ENCODE results near the gene MINDY4B.

The MINDY4B gene

DNA sequence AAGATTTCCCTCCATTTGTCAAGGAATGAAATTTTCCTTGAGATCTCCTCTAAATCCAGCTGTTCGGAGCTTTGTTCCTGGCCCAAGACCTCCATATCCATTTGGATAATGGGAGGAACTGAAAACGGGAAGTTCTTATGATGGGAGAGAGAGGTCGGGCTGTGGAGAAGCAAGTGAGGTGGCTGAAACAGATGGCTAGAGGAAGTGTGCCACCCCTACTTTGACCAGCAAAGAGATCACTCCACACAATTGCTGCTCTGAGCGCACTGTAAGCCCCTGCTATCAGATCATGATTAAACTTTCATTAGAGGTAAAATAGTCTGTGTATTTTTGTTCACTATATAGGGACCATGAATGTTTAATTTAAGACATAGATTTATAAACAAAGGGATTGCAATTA is at the start of gene MINDY4B:
TSS of gene MINDY4B (minus strand) at position 101 of the 400 bp plus-strand sequence. CDS start at position 101, 0 bp downstream.
- no peak for DNase-seq (ENCODE audit: low read depth in 2 of 2, low spot score in 1 of 2)

- no peak for DNase-seq (ENCODE audit: low read depth in 2 of 2, low spot score in 1 of 2)
Observed at GRCh38 chr3:150951923-150952322, 46.7 kb upstream of the MINDY4B start.

DNA sequence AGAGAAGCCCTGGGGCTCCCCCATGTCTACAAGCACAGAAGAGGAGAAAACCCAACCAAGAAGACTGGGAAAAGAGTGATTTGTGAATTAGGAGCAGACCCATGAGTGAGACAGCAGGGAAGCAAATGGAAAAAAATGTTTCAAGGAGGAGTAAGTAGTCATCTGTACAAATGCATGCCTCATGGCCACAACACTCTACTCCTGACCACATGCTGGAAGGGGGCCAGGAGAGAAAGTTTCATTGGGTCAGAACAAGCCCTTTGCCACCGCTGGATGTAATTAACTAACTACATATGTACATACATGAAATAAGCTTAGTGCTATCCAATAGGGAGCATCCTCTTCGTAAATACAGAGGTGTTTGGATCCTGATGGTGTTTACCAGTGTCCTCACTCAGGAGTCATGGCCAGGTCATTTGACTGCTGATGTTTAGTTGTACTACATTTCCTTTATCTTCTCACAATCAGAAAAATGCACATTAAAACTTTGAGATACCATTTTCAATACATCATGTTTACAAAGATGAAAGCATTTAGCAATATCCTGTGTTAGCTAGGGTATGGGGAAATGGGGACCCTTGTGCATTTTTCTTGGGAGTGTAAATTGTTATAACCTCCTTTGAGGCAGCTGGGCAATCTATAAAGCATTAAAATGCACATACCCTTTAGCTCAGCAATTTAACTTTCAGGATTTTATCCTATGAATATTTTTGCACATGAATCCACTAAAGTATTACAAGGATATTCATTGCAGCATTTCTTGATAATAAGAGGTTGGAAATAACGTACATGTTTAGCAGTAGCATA is 40.2 kb upstream of the MINDY4B start:
- no peak for DNase-seq (ENCODE audit: low read depth in 2 of 2, low spot score in 1 of 2)

DNA sequence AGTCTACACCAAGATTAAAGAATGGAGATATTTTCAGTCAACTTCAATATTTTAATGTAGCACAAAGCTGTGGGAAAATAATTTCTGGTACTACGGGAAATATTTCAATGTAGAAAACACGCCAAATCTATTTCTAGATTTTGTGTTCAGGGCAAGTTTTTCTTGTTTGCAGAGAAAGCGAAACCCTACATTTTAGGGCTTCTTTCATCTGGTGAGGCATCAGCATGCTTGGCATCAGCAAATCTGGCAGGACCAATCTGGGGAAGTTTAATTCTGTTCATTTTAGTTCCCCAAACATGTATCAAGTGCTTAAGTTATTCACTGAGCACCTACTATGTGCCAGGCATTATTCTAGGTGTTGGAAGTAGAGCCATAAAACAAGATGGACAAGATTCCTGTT is 37.0 kb upstream of the MINDY4B start:
- no peak for DNase-seq (ENCODE audit: low read depth in 2 of 2, low spot score in 1 of 2)

GRCh38 chr3:150936693-150937092 is 31.5 kb upstream of the MINDY4B start:
- DNase-seq (ENCODE audit: low read depth in 2 of 2, low spot score in 1 of 2): no peak

GRCh38 chr3:150933473-150933995 is 28.3 kb upstream of the MINDY4B start:
- DNase-seq (ENCODE audit: low read depth in 2 of 2, low spot score in 1 of 2): no peak

DNA sequence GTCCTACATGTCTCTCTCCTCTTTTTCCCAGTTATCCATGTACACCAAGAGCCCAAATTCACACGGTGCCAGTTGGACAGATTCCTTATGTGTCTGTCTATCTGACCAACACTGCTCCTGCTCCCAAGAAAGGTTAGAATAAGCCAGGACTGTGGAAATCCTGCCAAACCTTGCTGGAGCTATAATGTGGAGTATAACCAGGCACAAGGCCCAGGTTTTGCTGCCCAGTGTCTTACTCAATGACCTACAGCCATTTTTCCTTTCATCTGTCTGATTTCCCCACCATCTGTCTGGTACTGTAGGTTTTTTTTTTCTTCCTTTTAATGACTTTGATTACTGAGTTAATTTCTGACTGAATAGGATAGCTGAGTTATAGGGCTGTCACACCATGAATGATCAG is 26.5 kb upstream of the MINDY4B start:
- DNase-seq (ENCODE audit: low read depth in 2 of 2, low spot score in 1 of 2): no peak

DNA sequence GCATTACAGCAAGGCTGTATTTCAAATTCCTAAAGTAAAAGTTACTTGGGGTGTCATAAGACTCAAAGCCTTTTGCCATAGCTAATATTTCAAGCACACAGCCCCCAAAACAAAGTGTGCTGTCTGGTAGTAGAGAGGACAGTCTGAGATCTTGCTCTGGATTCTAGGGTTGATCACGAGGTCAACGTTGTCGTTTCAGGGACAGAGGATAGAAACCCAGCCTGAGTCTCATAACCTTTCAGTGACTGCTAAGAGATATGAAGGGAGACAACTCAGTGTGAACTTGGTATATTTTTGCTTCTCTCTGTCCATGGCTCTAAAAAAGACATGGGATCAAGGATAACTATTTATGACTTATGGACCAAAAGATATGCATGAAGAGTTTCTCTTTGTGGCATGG is 25.6 kb upstream of the MINDY4B start:
- DNase-seq (ENCODE audit: low read depth in 2 of 2, low spot score in 1 of 2): no peak

GRCh38 chr3:150928234-150928633 is 23.0 kb upstream of the MINDY4B start:
- DNase-seq (ENCODE audit: low read depth in 2 of 2, low spot score in 1 of 2): no peak

GRCh38 chr3:150926328-150926727 is 21.1 kb upstream of the MINDY4B start:
- no peak for DNase-seq (ENCODE audit: low read depth in 2 of 2, low spot score in 1 of 2)

- DNase-seq (ENCODE audit: low read depth in 2 of 2, low spot score in 1 of 2): peak; percentile 2 to 8
Observed at GRCh38 chr3:150925751-150926201, 20.5 kb upstream of the MINDY4B start.

- DNase-seq (ENCODE audit: low read depth in 2 of 2, low spot score in 1 of 2): no peak
Observed at GRCh38 chr3:150922611-150923010, 17.4 kb upstream of the MINDY4B start.

- no peak for DNase-seq (ENCODE audit: low read depth in 2 of 2, low spot score in 1 of 2)
Observed at GRCh38 chr3:150921209-150921608, 16.0 kb upstream of the MINDY4B start.

DNA sequence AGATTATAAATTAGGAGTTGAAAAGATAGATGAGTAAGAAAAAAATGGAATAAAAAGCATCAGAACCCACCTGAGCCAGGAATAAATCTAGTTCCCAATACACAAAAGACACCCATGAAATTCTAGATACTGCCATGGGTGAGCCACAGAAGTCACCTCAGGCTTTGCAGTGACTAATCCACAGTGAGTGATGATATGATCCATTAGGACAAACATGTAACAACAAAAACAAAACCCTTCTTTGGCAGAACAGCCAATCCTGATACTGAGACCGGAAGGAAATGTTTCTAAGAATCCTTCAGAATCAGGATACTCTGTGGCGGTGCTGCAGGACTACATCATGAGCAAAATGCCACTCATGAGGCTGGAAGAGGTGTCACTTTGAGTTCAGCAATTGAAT is 15.0 kb upstream of the MINDY4B start:
- no peak for DNase-seq (ENCODE audit: low read depth in 2 of 2, low spot score in 1 of 2)

GRCh38 chr3:150917951-150918350 is 12.7 kb upstream of the MINDY4B start:
- DNase-seq (ENCODE audit: low read depth in 2 of 2, low spot score in 1 of 2): no peak

DNA sequence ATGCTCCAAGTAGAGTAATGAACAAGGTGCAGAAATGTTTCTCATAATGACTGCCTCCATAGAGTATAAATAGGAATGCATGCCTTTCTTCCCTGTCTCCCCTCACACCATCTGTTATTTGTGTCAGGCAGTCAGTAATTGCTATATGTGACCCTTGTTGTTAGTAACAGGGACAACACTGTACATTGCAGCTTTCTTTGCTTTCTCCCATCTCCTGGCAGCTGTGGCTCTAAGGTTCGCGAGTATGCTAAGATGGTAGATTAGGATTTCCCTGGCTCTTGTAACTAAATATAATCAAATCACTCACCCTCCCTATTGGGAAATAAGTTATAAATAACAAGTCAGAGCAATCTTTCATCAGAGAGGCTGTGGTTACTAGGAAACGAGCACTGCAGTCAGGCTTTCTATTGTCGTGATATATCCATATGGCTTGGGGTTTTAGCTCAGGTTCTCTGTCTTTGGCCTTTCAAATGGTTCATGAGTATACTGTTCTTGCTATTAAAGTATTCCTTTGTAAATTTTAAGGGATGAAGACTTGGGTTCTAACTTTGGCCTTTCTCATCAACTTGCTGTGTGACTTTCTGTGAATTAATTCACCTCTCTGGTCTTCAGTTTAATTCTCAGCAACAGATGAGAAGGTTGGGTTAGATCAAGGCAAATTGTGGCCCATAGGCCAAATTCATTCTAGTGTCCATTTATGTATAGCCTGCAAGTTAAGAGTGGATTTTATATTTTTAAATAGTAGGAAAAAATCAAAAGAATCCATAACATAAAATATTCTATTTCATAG is 8.1 kb upstream of the MINDY4B start:
- DNase-seq (ENCODE audit: low read depth in 2 of 2, low spot score in 1 of 2): no peak

- DNase-seq (ENCODE audit: low read depth in 2 of 2, low spot score in 1 of 2): no peak
Observed at GRCh38 chr3:150912501-150912900, 7.3 kb upstream of the MINDY4B start.

DNA sequence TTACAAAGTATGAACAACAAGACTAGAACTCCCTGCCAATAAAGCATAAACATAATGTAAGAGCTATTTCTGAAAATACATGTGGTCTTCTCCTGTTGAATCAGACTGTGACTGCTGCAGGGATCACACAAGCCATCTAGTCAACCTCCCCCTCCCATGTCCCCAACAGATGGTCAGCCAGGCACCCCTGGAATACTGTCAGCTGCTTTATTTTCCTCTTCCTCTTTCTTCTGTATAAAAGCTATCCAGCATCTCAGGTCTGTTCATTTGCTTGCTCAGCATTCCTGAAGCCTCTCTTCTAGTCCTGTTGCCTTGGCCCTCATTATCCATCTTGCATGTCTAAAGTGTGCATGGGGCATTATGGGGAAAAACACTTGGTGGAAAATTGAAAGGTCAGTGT is 6.5 kb upstream of the MINDY4B start:
- no peak for DNase-seq (ENCODE audit: low read depth in 2 of 2, low spot score in 1 of 2)

GRCh38 chr3:150906461-150906860 is 1.2 kb upstream of the MINDY4B start:
- no peak for DNase-seq (ENCODE audit: low read depth in 2 of 2, low spot score in 1 of 2)

GRCh38 chr3:150905746-150906145 is 507 bp upstream of the MINDY4B start:
- DNase-seq (ENCODE audit: low read depth in 2 of 2, low spot score in 1 of 2): no peak

GRCh38 chr3:150902988-150903387 is 2.3 kb downstream of the MINDY4B start:
- no peak for DNase-seq (ENCODE audit: low read depth in 2 of 2, low spot score in 1 of 2)

DNA sequence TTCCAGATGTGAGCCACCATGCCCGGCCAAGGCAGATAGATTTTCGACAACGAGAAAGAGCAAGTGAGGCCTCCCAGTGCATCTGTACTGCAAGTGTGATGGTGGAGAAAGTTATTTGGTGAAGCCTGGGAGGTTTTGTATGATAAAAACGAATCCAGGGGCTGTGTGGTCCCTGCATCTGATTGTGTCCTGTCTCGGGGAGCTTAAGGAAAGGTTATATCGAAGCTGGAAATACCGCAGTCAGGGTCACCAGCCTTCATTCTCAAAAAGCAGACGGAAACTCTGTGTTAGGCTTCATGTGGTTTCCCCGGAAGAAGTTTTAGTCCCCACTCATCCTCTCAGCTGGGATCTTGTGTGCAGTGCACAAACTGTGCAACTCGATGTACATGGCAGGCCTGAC is 3.4 kb downstream of the MINDY4B start:
- DNase-seq (ENCODE audit: low read depth in 2 of 2, low spot score in 1 of 2): no peak
